Measurements from ENCODE around the gene BCL10. TPM values are rescaled to one million over a fixed set of nuclear protein-coding genes. Genes with fewer than 3 reads are reported as not detected.

The BCL10 gene
- total RNA-seq, 2 donors from 2014 or later, result 21.3 to 22.6 TPM

DNA sequence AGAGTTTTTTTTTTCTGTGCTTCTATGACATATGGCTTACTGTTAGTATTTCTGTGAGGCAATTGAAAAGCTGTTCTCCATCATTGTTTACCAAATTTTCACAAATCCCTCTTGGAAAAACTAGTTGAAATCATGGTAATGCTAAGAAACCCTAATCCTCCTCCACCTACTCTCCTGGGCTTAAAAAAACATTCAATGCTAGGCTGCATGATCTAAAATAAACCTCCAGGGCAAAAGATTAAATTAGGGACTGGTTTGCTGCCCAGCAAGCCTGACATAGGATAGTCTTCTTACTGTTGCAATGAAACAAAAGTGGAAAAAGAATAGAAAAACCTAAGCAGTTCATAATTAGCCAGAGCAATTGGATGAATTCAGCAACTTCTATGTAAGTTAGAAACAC lies 33.1 kb downstream of the BCL10 start:
- Histone ChIP-seq H3K4me1 (ENCODE audit: control insufficient read depth, insufficient read depth, low read length) (peaks cover 13% of the 10 kb centered on the region), H3K36me3 (ENCODE audit: control insufficient read depth, insufficient read depth, low read length) (no peaks in the 10 kb centered on the region), H3K27me3 (ENCODE audit: control insufficient read depth, insufficient read depth, low read length, poor library complexity, severe bottlenecking) (no peaks in the 10 kb centered on the region), H3K4me3 (ENCODE audit: low read length) (no peak overlapping the region), H3K9me3 (ENCODE audit: control insufficient read depth, low read length) (peaks cover under 1% of the 10 kb centered on the region), H3K27ac (ENCODE audit: low read depth, low read length) (no peak overlapping the region), H3K9ac (ENCODE audit: extremely low read depth, low read length, poor library complexity, severe bottlenecking) (no peak overlapping the region)
- Mint-ChIP-seq H3K36me3 (ENCODE audit: low read depth) (no peaks in the 10 kb centered on the region), H3K9me3 (peaks cover 7% of the 10 kb centered on the region), H3K4me3 (no peak overlapping the region), H3K27me3 (ENCODE audit: insufficient read depth) (no peaks in the 10 kb centered on the region), H3K4me1 (peaks cover 38% of the 10 kb centered on the region), H3K27ac (no peak overlapping the region)
- no peak for DNase-seq
- TF ChIP-seq, protein P1, sequence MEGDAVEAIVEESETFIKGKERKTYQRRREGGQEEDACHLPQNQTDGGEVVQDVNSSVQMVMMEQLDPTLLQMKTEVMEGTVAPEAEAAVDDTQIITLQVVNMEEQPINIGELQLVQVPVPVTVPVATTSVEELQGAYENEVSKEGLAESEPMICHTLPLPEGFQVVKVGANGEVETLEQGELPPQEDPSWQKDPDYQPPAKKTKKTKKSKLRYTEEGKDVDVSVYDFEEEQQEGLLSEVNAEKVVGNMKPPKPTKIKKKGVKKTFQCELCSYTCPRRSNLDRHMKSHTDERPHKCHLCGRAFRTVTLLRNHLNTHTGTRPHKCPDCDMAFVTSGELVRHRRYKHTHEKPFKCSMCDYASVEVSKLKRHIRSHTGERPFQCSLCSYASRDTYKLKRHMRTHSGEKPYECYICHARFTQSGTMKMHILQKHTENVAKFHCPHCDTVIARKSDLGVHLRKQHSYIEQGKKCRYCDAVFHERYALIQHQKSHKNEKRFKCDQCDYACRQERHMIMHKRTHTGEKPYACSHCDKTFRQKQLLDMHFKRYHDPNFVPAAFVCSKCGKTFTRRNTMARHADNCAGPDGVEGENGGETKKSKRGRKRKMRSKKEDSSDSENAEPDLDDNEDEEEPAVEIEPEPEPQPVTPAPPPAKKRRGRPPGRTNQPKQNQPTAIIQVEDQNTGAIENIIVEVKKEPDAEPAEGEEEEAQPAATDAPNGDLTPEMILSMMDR (conservative IDR thresholded peaks at IDR 0.05), result peak; percentile 36

- Histone ChIP-seq H3K4me3 (ENCODE audit: low read length) (no peak overlapping the region), H3K27me3 (ENCODE audit: control insufficient read depth, insufficient read depth, low read length, poor library complexity, severe bottlenecking) (no peaks in the 10 kb centered on the region), H3K9ac (ENCODE audit: extremely low read depth, low read length, poor library complexity, severe bottlenecking) (no peak overlapping the region), H3K27ac (ENCODE audit: low read depth, low read length) (no peak overlapping the region), H3K36me3 (ENCODE audit: control insufficient read depth, insufficient read depth, low read length) (no peaks in the 10 kb centered on the region), H3K4me1 (ENCODE audit: control insufficient read depth, insufficient read depth, low read length) (peaks cover 13% of the 10 kb centered on the region), H3K9me3 (ENCODE audit: control insufficient read depth, low read length) (no peaks in the 10 kb centered on the region)
- TF ChIP-seq, protein P1 (conservative IDR thresholded peaks at IDR 0.05), result no peak
- no peak for DNase-seq
- WGBS, 2 experiments (ENCODE audit: insufficient coverage in 1 of 2, insufficient read length in 1 of 2), result 100% methylated on average over 1 of the region's 1 CpG; no CpG with 5 or more reads in 1 of the 2 experiments
- H3K36me3 Mint-ChIP-seq (ENCODE audit: low read depth), result no peaks in the 10 kb centered on the region
- H3K9me3 Mint-ChIP-seq, result no peaks in the 10 kb centered on the region
- no peaks in the 10 kb centered on the region for H3K27me3 Mint-ChIP-seq (ENCODE audit: insufficient read depth)
- H3K4me1 Mint-ChIP-seq, result peaks cover 38% of the 10 kb centered on the region
- H3K27ac Mint-ChIP-seq, result peak overlapping the region; percentile 85
- no peak overlapping the region for H3K4me3 Mint-ChIP-seq
Measured at GRCh38 chr1:85240643-85241042, 35.8 kb downstream of the BCL10 start.

DNA sequence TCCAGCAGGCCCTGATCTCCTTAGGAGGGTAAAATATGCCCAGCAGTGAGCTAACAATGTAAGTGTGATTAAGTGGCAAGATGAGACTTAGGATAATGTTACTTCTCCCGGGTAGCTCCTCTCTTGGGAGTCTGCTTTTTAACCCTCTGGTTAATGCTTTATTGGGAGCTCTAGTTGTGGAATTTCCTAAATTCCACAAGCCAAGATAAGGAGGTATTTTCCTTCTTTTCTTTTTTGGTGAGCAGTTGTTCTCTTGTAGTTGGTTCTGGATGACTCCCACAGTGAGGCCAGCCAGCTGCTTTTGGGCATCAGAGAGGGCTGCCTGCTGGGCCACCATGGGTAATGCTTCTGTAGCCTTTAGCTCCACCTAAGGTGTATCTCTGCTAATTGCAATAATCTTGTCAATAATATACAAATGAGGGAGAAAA lies 36.2 kb downstream of the BCL10 start:
- TF ChIP-seq, protein P1 (conservative IDR thresholded peaks at IDR 0.05), result peak; percentile 57
- Histone ChIP-seq H3K27me3 (ENCODE audit: control insufficient read depth, insufficient read depth, low read length, poor library complexity, severe bottlenecking) (no peaks in the 10 kb centered on the region), H3K9me3 (ENCODE audit: control insufficient read depth, low read length) (no peaks in the 10 kb centered on the region), H3K36me3 (ENCODE audit: control insufficient read depth, insufficient read depth, low read length) (no peaks in the 10 kb centered on the region), H3K27ac (ENCODE audit: low read depth, low read length) (no peak overlapping the region), H3K4me1 (ENCODE audit: control insufficient read depth, insufficient read depth, low read length) (peaks cover 13% of the 10 kb centered on the region), H3K4me3 (ENCODE audit: low read length) (no peak overlapping the region), H3K9ac (ENCODE audit: extremely low read depth, low read length, poor library complexity, severe bottlenecking) (no peak overlapping the region)
- Mint-ChIP-seq H3K4me3 (no peak overlapping the region), H3K27me3 (ENCODE audit: insufficient read depth) (no peaks in the 10 kb centered on the region), H3K27ac (peak overlapping the region; percentile 85), H3K36me3 (ENCODE audit: low read depth) (no peaks in the 10 kb centered on the region), H3K4me1 (peaks cover 38% of the 10 kb centered on the region), H3K9me3 (no peaks in the 10 kb centered on the region)
- peak; percentile 78 for DNase-seq
- WGBS, 2 experiments (ENCODE audit: insufficient coverage in 1 of 2, insufficient read length in 1 of 2), result 8 to 43% methylated on average over 1 of the region's 1 CpG
